Renal cortex interstitium (tissue), 11 donors: ENCODE results near the gene ETS1. TPM values are rescaled to one million over a fixed set of nuclear protein-coding genes. Genes with fewer than 3 reads are reported as not detected.

Source experiments
- DNase-seq, 11 donors: peaks; one replicate each; pipeline ENCODE4 v3.0.0-alpha.2; 2013; ENCODE audit warnings: low read depth in 9 of 11, low spot score in 4 of 11; ENCODE audit errors: extremely low read depth in 1 of 11
- polyA plus RNA-seq, 3 donors: library from polyadenylated mRNA; unstranded; fragments of 120-200 nt; gene quantifications; one replicate each; pipeline ENCODE4 v1.2.1, GENCODE V29; 2013; ENCODE audit not compliant: insufficient read length in 3 of 3

The ETS1 gene
- polyA plus RNA-seq, 3 donors: 64.5 to 84.2 (median 74.3) TPM

- no peak for DNase-seq
Measured at GRCh38 chr11:128500493-128500892, 86.9 kb downstream of the ETS1 start.

- DNase-seq: no peak
Measured at GRCh38 chr11:128499613-128500253, 87.6 kb downstream of the ETS1 start.

GRCh38 chr11:128498721-128499245 lies 88.6 kb downstream of the ETS1 start:
- no peak for DNase-seq

GRCh38 chr11:128497776-128498095 lies 89.6 kb downstream of the ETS1 start:
- DNase-seq: no peak

GRCh38 chr11:128497061-128497775 lies 90.1 kb downstream of the ETS1 start:
- no peak for DNase-seq

- no peak for DNase-seq
Measured at GRCh38 chr11:128496692-128497060, 90.7 kb downstream of the ETS1 start.

GRCh38 chr11:128496249-128496648 lies 91.1 kb downstream of the ETS1 start:
- no peak for DNase-seq

GRCh38 chr11:128494418-128495332 lies 92.7 kb downstream of the ETS1 start:
- DNase-seq: no peak

GRCh38 chr11:128493570-128493965 lies 93.8 kb downstream of the ETS1 start:
- DNase-seq: no peak

- DNase-seq: no peak
Measured at GRCh38 chr11:128492903-128493569, 94.3 kb downstream of the ETS1 start.

GRCh38 chr11:128492461-128492860 lies 94.9 kb downstream of the ETS1 start:
- no peak for DNase-seq

GRCh38 chr11:128491195-128491936 lies 96.0 kb downstream of the ETS1 start:
- DNase-seq: no peak

- DNase-seq: no peak
Measured at GRCh38 chr11:128490092-128490491, 97.3 kb downstream of the ETS1 start.

- no peak for DNase-seq
Measured at GRCh38 chr11:128488471-128488870, 98.9 kb downstream of the ETS1 start.

GRCh38 chr11:128487978-128488377 lies 99.4 kb downstream of the ETS1 start:
- no peak for DNase-seq

GRCh38 chr11:128484172-128484571 lies 103.2 kb downstream of the ETS1 start:
- no peak for DNase-seq

- DNase-seq: no peak
Measured at GRCh38 chr11:128483211-128483788, 104.1 kb downstream of the ETS1 start.

GRCh38 chr11:128482512-128483191 lies 104.7 kb downstream of the ETS1 start:
- DNase-seq: no peak
